HG03520 (cell line): Measurements from ENCODE around the gene PCMTD2.

Experiments
- ATAC-seq: cut with Tn5 transposase; IDR thresholded peaks from one replicate; pipeline ENCODE4 v1.9.1; 2021; ENCODE audit warnings: mild to moderate bottlenecking, moderate library complexity; ENCODE audit not compliant: unreplicated experiment

Gene PCMTD2

GRCh38 chr20:64255361-64256281 lies at the start of gene PCMTD2:
TSS of gene PCMTD2 (plus strand) at chr20:64255748. CDS start at chr20:64259966, 4,218 bp downstream.
- ATAC-seq = peak; percentile 69

GRCh38 chr20:64206614-64207013 lies 48.9 kb upstream of the PCMTD2 start:
- no peak for ATAC-seq

GRCh38 chr20:64207641-64208590 lies 47.6 kb upstream of the PCMTD2 start:
- ATAC-seq = no peak

GRCh38 chr20:64209148-64209547 lies 46.4 kb upstream of the PCMTD2 start:
- no peak for ATAC-seq

- no peak for ATAC-seq
Measured at GRCh38 chr20:64210656-64211369, 44.7 kb upstream of the PCMTD2 start.

GRCh38 chr20:64211874-64212658 lies 43.5 kb upstream of the PCMTD2 start:
- no peak for ATAC-seq

GRCh38 chr20:64212755-64213154 lies 42.8 kb upstream of the PCMTD2 start:
- no peak for ATAC-seq

GRCh38 chr20:64214113-64214512 lies 41.4 kb upstream of the PCMTD2 start:
- ATAC-seq = no peak

- no peak for ATAC-seq
Measured at GRCh38 chr20:64214952-64215351, 40.6 kb upstream of the PCMTD2 start.

GRCh38 chr20:64216036-64216435 lies 39.5 kb upstream of the PCMTD2 start:
- ATAC-seq = no peak

GRCh38 chr20:64216910-64217309 lies 38.6 kb upstream of the PCMTD2 start:
- ATAC-seq = no peak

GRCh38 chr20:64217539-64218221 lies 37.9 kb upstream of the PCMTD2 start:
- ATAC-seq = no peak

GRCh38 chr20:64219202-64219601 lies 36.3 kb upstream of the PCMTD2 start:
- no peak for ATAC-seq

GRCh38 chr20:64219730-64220129 lies 35.8 kb upstream of the PCMTD2 start:
- no peak for ATAC-seq

GRCh38 chr20:64220420-64220819 lies 35.1 kb upstream of the PCMTD2 start:
- ATAC-seq = no peak

GRCh38 chr20:64220891-64221527 lies 34.5 kb upstream of the PCMTD2 start:
- no peak for ATAC-seq

GRCh38 chr20:64222291-64222735 lies 33.2 kb upstream of the PCMTD2 start:
- ATAC-seq = no peak

- ATAC-seq = no peak
Measured at GRCh38 chr20:64222851-64223525, 32.6 kb upstream of the PCMTD2 start.
